Measurements from ENCODE around the gene ARHGAP30.

DNA sequence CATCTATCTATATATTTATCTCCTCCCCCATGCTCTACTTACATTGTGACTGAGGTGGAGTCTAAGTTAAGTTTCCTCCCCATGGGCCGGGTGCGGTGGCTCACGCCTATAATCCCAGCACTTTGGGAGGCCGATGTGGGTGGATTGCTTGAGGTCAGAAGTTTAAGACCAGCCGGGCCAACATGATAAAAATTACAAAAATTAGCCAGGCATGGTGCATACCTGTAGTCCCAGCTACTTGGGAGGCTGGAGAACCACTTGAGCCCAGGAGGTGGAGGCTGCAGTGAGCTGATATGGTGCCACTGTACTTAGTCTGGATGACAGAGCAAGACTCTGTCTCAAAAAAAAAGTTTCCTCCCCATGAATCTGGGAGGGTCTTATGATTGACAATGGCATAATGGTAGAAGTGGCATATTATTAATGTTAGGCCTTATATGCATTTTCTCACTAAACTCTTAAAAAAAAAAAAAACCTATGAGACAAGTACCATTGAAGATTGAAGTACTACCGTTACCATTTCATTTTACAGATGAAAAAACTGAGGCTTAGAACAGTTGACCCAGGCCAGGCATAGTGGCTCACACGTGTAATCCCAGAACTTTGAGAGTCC is 60.0 kb downstream of the ARHGAP30 start:
- no peak for TF ChIP-seq CTCF (IDR thresholded peaks at IDR 0.05)
- TF ChIP-seq POLR2A (IDR thresholded peaks at IDR 0.05) = no peak
